HTR-8/SVneo (cell line): Measurements from ENCODE around the gene VSTM2A.

Source experiments
- DNase-seq: peaks from one replicate; pipeline ENCODE4 v3.0.0; 2011; ENCODE audit warnings: low spot score, mixed read lengths; ENCODE audit not compliant: insufficient read length
- FAIRE-seq: peaks from 2 replicates; lab custom pipeline; 2011; peaks lifted over from hg19 to GRCh38; lab: Jason Lieb, UNC

VSTM2A gene

GRCh38 chr7:54596747-54597146 lies 54.6 kb downstream of the VSTM2A start:
- no peak for DNase-seq
- no peak for FAIRE-seq

- DNase-seq: no peak
- no peak for FAIRE-seq
Observed at GRCh38 chr7:54615537-54615936, 73.4 kb downstream of the VSTM2A start.
